ENCODE measurements around the gene NDUFA6. TPM values are rescaled to one million over a fixed set of nuclear protein-coding genes. Genes with fewer than 3 reads are reported as not detected.

Gene NDUFA6
- total RNA-seq, 1 experiment from 2014 or later = 80.4 TPM

DNA sequence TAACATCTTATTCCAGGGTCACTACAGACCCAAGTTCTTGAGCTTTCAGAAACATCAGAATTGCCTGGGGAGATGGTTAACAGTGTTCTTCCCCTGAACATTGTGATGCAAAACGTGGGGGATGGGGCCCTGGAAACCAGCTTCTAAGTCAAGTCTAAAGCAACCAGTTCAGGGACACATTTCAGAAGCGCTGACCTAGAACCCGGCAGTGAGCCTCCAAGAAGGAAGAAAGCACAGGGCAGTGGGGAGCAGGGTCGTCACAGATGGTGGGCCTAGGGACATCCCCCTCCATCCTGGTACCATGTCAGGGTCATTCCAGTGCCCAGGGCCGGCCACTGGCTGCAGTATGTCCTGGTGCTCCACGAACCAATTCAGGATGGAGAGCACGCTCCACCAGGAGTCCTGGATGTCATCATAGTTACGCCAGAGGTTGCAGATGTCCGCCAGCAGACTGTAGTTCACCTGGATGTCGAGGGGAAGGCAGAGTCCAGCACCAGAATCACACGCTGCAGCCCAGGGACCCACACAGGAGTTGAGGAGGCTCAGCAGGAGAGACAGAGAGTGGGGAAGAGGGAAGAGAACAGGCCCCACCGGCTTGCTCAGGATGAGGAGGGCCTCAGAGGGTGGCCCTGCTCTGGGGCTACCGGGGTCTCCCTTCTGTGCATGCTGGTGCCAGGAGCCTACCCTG is 25.0 kb downstream of the NDUFA6 start:
- CTCF ChIA-PET = interaction anchor here (1.7 kb wide), 1 partner anchor 98 kb away, joined by 4 read pairs; no protein-coding TSS in a partner anchor
- BruUV-seq (replicated peaks) = no TSS peak
- intact Hi-C loops (cut with micrococcal nuclease) = no loop called here
- TF ChIP-seq, protein P1, sequence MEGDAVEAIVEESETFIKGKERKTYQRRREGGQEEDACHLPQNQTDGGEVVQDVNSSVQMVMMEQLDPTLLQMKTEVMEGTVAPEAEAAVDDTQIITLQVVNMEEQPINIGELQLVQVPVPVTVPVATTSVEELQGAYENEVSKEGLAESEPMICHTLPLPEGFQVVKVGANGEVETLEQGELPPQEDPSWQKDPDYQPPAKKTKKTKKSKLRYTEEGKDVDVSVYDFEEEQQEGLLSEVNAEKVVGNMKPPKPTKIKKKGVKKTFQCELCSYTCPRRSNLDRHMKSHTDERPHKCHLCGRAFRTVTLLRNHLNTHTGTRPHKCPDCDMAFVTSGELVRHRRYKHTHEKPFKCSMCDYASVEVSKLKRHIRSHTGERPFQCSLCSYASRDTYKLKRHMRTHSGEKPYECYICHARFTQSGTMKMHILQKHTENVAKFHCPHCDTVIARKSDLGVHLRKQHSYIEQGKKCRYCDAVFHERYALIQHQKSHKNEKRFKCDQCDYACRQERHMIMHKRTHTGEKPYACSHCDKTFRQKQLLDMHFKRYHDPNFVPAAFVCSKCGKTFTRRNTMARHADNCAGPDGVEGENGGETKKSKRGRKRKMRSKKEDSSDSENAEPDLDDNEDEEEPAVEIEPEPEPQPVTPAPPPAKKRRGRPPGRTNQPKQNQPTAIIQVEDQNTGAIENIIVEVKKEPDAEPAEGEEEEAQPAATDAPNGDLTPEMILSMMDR (IDR thresholded peaks at IDR 0.05; ENCODE audit: unreplicated experiment) = no peak
- H3K4me1 Mint-ChIP-seq (ENCODE audit: insufficient read depth, unreplicated experiment) = no peaks in the 10 kb centered on the region
- no peaks in the 10 kb centered on the region for H3K36me3 Mint-ChIP-seq (ENCODE audit: insufficient read depth, unreplicated experiment)
- DNase-seq (ENCODE audit: unreplicated experiment) = no peak
- POLR2A ChIA-PET = no interaction called here
- no peak overlapping the region for H3K4me3 Mint-ChIP-seq (ENCODE audit: unreplicated experiment)
- no peaks in the 10 kb centered on the region for H3K9me3 Mint-ChIP-seq (ENCODE audit: unreplicated experiment)
- no peaks in the 10 kb centered on the region for H3K27me3 Mint-ChIP-seq (ENCODE audit: insufficient read depth, unreplicated experiment)
- no peak overlapping the region for H3K27ac Mint-ChIP-seq (ENCODE audit: low read depth, unreplicated experiment)

DNA sequence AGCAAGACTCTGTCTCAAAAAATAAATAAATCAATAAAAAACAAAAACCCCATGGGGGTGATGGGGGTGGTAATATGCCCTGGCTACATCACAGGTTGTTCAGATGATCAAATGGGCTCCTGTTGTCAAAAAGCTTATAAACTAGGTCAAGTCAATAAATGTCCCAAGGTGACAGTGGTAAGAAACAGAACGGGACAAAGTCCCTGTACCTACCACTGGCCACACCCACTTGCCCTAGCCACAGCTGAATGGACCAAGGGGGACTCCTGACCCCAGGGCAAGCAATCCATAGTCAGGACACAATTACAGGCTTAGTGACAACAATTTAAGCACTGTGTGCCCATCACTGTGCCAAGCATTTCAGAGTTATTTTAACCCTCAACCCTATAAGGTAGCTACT is 25.9 kb downstream of the NDUFA6 start:
- no peak overlapping the region for H3K4me3 Mint-ChIP-seq (ENCODE audit: unreplicated experiment)
- no peak for DNase-seq (ENCODE audit: unreplicated experiment)
- no peaks in the 10 kb centered on the region for H3K36me3 Mint-ChIP-seq (ENCODE audit: insufficient read depth, unreplicated experiment)
- no peaks in the 10 kb centered on the region for H3K27me3 Mint-ChIP-seq (ENCODE audit: insufficient read depth, unreplicated experiment)
- no peaks in the 10 kb centered on the region for H3K9me3 Mint-ChIP-seq (ENCODE audit: unreplicated experiment)
- ChIA-PET CTCF (interaction anchor here (0.6 to 1.7 kb wide), 2 partner anchors 11 to 97 kb away, joined by 4 to 5 read pairs; no protein-coding TSS in a partner anchor), POLR2A (interaction anchor here (0.6 to 0.9 kb wide), 2 partner anchors 10 to 16 kb away, joined by 3 read pairs; no protein-coding TSS in a partner anchor)
- no TSS peak for BruUV-seq (replicated peaks)
- intact Hi-C loops (cut with micrococcal nuclease) = no loop called here
- no peaks in the 10 kb centered on the region for H3K4me1 Mint-ChIP-seq (ENCODE audit: insufficient read depth, unreplicated experiment)
- no peak overlapping the region for H3K27ac Mint-ChIP-seq (ENCODE audit: low read depth, unreplicated experiment)
- TF ChIP-seq, protein P1 (IDR thresholded peaks at IDR 0.05; ENCODE audit: unreplicated experiment) = no peak

DNA sequence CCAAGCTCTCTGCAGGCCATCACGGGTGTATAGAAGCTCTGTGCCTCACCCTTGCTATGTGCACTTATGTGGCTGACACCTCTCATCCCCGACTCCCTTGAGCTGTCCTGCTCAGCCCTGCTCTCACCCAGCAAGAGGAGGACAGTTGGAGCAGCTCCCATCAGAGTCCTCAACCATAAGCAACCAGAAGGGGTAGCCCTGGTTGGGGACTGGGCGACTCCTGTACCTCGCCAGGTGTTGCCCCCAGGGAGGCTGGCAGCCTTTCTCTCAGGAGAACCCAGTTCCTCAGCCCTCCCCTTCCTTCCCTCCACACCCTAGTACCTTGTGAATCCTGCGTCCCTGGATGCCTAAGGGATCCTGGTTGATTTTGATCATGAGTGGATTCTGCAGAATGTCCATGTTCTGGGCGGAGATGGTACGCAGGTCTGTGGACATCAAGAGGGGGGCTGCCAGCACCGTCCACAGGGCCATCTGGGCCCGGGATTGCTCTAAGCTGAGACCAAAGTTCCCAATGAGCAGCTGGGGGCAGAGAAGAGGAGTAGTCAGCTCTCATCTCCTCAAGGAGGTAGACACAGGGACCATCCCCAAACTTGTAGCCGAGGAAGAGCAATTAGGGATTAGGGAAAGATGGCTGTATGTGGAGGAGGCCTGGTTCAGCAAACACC is 27.9 kb downstream of the NDUFA6 start:
- no peaks in the 10 kb centered on the region for H3K4me1 Mint-ChIP-seq (ENCODE audit: insufficient read depth, unreplicated experiment)
- H3K4me3 Mint-ChIP-seq (ENCODE audit: unreplicated experiment) = no peak overlapping the region
- intact Hi-C loops (cut with micrococcal nuclease) = no loop called here
- no TSS peak for BruUV-seq (replicated peaks)
- DNase-seq (ENCODE audit: unreplicated experiment) = no peak
- no peak overlapping the region for H3K27ac Mint-ChIP-seq (ENCODE audit: low read depth, unreplicated experiment)
- ChIA-PET CTCF (interaction anchor here (0.6 to 1.0 kb wide), 3 partner anchors 29 to 160 kb away, joined by 3 to 4 read pairs (median 3); no protein-coding TSS in a partner anchor), POLR2A (interaction anchor here (1.0 to 1.4 kb wide), 2 partner anchors 7 to 17 kb away, joined by 3 to 9 read pairs; partner anchors contain the start of gene SMDT1)
- H3K27me3 Mint-ChIP-seq (ENCODE audit: insufficient read depth, unreplicated experiment) = no peaks in the 10 kb centered on the region
- H3K9me3 Mint-ChIP-seq (ENCODE audit: unreplicated experiment) = no peaks in the 10 kb centered on the region
- H3K36me3 Mint-ChIP-seq (ENCODE audit: insufficient read depth, unreplicated experiment) = no peaks in the 10 kb centered on the region
- TF ChIP-seq, protein P1 (IDR thresholded peaks at IDR 0.05; ENCODE audit: unreplicated experiment) = no peak

DNA sequence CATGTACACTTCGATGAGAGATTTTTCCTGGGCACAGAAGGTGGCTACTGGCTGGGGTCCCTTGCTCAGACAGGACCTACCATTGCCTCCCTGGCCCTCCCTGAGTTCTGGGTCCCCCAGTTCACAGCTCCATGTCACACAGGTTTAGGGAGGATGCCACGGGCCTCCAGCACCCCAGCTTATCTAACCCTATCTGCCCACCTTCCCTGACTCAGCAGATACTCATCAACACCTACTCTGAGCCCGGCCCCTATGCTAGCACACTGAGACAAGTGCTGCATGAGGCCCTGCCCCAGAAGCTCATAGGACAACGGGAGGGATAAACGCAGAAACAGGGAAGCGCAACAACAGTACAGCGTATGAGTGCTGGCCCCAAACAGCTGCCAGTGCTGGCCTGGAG is 29.5 kb downstream of the NDUFA6 start:
- POLR2A ChIA-PET = interaction anchor here (0.7 to 0.9 kb wide), 3 partner anchors 15 to 34 kb away, joined by 3 read pairs; no protein-coding TSS in a partner anchor
- no TSS peak for BruUV-seq (replicated peaks)
- CTCF ChIA-PET = no interaction called here
- H3K9me3 Mint-ChIP-seq (ENCODE audit: unreplicated experiment) = peaks cover 12% of the 10 kb centered on the region
- intact Hi-C loops (cut with micrococcal nuclease) = no loop called here
- H3K4me1 Mint-ChIP-seq (ENCODE audit: insufficient read depth, unreplicated experiment) = no peaks in the 10 kb centered on the region
- DNase-seq (ENCODE audit: unreplicated experiment) = no peak
- H3K4me3 Mint-ChIP-seq (ENCODE audit: unreplicated experiment) = no peak overlapping the region
- peaks cover 5% of the 10 kb centered on the region for H3K36me3 Mint-ChIP-seq (ENCODE audit: insufficient read depth, unreplicated experiment)
- TF ChIP-seq, protein P1 (IDR thresholded peaks at IDR 0.05; ENCODE audit: unreplicated experiment) = no peak
- no peaks in the 10 kb centered on the region for H3K27me3 Mint-ChIP-seq (ENCODE audit: insufficient read depth, unreplicated experiment)
- H3K27ac Mint-ChIP-seq (ENCODE audit: low read depth, unreplicated experiment) = no peak overlapping the region
